HG02885 (cell line): ENCODE measurements around the gene COP1.

ENCODE experiments used
- ATAC-seq: cut with Tn5 transposase; IDR thresholded peaks from one replicate; pipeline ENCODE4 v1.9.1; 2021; ENCODE audit warnings: mild to moderate bottlenecking; ENCODE audit not compliant: unreplicated experiment, poor library complexity

COP1 gene

GRCh38 chr1:175981128-175981527 is 226.0 kb downstream of the COP1 start:
- ATAC-seq = no peak

- no peak for ATAC-seq
These were observed 228.2 kb downstream of the COP1 start for GRCh38 chr1:175978926-175979325.

GRCh38 chr1:175978476-175978875 is 228.6 kb downstream of the COP1 start:
- ATAC-seq = no peak

DNA sequence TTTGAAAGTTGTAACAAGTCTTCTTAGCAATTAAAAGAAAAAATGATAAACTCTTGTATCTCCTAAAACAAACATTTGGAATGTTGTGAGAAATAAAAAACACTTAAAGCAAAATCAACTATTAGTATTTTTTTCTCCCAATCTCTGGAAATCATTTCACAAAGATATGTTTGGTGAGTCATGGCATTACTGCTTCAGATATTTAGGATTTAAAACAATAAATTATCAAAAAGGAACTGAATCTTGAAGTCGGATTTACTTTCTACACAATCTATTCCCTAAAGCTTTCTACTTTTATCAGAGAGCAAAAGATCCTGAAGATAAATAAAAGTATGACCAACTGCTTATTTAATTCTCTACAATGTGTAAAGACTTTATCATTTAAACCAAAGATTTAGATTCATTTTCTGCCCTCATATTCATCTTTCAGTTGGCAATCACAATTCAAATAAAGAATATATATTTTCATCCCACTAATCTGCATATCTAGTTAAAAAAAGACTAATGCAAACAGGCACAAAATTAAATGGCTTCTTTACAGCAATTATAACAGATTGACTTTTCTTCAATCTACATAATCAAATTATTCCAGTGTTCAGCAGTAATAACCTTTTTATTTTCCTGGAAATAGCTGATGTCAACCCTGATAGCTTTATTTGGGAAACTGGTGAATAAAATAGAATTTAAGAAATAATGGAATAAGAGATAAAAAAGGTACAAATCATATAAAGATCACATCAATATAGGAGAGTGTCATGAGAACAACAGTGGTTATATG is 230.0 kb downstream of the COP1 start:
- no peak for ATAC-seq

GRCh38 chr1:175969231-175969630 is 237.9 kb downstream of the COP1 start:
- ATAC-seq = no peak

- peak; percentile 44 for ATAC-seq
These were observed 238.5 kb downstream of the COP1 start for GRCh38 chr1:175968486-175969172.

DNA sequence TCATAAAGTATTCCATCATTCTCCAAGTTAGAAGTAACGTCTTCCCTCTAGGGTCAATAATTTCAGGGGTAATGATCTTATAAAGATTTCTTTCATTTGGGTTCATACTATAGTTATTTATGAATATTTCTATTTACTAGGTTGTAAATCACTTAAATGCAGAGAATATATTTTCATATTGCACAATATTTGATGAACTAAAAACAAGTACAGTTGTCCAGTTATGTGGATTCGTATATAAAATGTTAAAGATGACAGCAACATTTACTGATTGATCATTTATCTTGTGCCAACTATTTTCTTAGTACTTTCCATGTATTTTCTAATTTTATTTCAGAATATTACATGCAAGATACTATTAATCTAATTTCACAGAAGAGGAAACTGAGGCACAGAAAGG is 243.3 kb downstream of the COP1 start:
- ATAC-seq = no peak

DNA sequence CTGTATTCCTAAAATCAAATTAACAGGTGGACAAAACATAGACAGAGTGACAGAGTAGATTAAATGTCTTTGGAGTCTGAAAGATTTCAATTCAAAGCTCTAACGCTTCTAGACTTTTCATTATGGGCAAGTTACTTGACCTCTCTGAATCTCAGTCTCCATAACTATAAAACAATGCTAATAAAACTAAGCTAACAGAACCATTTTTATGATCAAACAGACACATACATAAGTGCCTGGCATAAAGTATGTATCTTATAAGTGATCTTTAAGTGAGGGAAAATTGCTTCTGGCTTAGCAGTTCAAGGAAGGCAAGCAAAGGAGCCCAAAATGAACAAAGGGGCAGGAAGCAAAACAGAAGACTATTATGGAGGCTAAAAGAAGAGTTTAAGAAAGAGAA is 246.9 kb downstream of the COP1 start:
- no peak for ATAC-seq

DNA sequence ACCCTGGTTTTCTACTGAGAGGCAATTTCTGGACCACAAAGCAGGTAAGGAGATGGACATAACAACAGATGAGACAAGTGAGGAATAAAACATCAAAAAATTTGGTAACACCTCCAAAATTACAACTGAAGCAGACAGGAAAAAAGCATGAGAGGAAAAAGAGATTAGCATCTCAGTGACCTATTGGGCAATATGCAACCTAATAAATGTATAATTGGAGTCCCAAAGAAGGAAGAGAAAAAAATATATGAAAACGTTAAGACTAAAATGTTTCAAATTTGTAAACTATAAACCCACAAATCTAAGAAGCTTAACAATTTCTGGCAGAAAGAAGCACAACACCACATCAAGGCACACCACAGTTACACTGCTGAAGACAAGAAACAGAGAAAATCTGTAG is 255.5 kb downstream of the COP1 start:
- ATAC-seq = no peak

- no peak for ATAC-seq
These were observed 259.3 kb downstream of the COP1 start for GRCh38 chr1:175947771-175948170.

- no peak for ATAC-seq
These were observed 262.5 kb downstream of the COP1 start for GRCh38 chr1:175944591-175944990.

GRCh38 chr1:175941164-175941563 is 265.9 kb downstream of the COP1 start:
- no peak for ATAC-seq

GRCh38 chr1:175936736-175937135 is 270.4 kb downstream of the COP1 start:
- ATAC-seq = no peak

GRCh38 chr1:175935566-175936115 is 271.4 kb downstream of the COP1 start:
- ATAC-seq = no peak

- ATAC-seq = no peak
These were observed 271.9 kb downstream of the COP1 start for GRCh38 chr1:175935166-175935565.

DNA sequence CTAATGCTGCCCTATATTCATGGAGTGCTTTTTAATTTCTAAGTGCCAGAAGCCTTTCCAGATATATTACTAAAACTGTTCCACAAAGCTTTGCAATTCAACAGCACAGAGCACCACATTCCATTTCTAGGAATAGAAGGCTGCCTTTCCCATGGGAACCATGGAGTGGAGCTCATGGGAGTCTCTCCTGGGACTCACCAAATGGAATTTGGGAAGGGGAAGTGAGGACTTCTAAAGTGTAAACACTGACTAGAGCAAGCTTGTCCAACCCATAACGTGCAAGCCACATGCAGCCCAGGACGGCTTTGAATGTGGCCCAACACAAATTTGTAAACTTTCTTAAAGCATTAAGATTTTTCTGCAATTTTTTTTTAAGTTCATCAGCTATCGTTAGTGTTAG is 273.3 kb downstream of the COP1 start:
- ATAC-seq = no peak

DNA sequence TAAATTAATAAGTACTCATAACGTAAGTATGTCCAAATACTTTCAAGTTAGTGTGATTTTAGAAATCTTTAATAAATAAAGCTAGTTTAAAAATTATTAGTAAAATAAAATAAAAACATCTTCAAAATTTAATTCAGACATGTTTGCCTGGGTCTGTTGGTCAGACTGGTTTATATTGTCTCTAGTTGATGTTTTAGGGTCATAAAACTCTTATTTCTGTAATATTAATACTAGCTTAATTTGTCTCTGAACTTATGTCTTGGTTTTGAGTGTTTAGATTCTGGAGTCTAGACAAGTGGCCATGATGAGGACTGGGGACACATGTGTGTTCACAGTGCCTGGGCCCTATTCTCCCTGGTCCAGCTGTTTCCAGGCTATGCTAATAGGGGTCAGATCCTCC is 279.1 kb downstream of the COP1 start:
- ATAC-seq = no peak

DNA sequence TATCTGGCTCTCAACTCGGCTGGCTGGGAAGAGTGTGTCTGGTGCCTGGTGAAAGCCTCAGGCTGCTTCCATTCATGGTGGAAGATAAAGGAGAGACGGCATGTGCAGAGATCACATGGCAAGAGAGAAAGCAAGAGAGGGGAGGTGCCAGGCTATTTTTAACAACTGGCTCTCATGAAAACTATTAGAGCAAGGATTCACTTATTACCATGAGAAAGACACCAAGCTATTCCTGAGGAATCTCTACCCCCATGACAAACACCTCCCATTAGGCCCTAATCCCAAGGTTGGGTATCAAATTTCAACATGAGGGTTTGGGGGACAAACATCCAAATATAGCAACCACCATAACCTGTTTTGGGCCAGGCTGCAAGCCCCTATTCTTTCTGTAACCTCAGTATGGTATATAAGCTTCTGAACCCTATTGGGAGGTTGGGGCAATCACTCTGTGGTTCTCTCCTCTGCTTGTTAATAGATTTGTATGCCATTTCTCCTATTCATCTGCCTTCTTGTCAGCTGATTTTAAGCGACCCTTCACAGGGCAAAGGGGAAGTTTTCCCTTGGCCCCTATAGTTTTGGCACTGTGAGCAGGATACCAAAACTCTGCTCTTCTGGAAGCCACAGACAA is 284.7 kb downstream of the COP1 start:
- ATAC-seq = no peak

DNA sequence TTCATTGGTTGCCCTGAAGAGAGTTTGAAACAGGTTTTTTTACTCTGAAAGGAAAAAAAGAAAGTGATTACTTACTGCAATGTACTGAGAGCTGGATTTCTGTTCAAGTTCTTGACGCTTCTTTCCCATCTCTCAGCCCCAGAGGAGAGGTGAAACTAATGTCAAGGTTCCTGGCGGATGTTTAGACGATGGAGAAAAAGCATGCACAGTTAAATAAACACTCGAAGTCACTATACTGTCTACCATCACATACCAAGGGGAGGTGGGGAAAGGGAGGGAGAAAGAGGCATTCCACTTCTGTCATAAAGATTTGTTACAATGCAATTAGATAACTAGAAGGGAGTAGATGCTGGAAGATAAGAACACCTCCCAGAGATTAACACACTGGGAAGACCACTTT is 286.7 kb downstream of the COP1 start:
- ATAC-seq = no peak

DNA sequence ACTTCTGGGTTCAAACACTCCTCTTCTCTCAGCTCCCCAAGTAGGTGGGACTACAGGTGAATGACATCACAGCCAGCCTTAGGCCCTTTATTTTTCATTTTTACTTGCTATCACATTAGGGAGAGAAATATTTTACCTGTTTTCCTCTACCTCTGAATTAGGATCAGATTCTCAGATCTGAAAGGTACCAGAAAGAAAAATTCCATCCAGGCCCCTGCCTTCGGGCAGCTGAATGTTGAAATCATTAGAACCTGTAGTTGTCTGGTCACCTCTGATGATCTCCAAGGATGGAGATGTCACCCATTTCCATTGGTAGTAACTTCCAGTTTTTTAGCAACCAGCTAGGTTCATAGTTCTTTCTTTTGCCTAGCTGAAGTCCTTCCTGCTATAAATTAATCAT is 288.1 kb downstream of the COP1 start:
- ATAC-seq = no peak

- ATAC-seq = no peak
These were observed 288.7 kb downstream of the COP1 start for GRCh38 chr1:175918364-175918801.
